Loucy (cell line): Measurements from ENCODE around the gene DHRS3.

Source experiments
- CTCF ChIP-seq: fragments of 200-600 bp; sonication (generic); conservative IDR thresholded peaks from 2 replicates; pipeline ENCODE4 v1.5.1; 2014; ENCODE audit warnings: mild to moderate bottlenecking, antibody characterized with exemption, low read length
- EZH2phosphoT487 ChIP-seq: fragments of 200-600 bp; IDR thresholded peaks from 2 replicates; pipeline ENCODE4 v1.6.1; 2018; ENCODE audit warnings: antibody characterized with exemption, mild to moderate bottlenecking, moderate library complexity, borderline replicate concordance

GRCh38 chr1:12637693-12638092 lies 19.7 kb upstream of the DHRS3 start:
- TF ChIP-seq CTCF = no peak
- no peak for TF ChIP-seq EZH2phosphoT487
